Nephron progenitor cell (in vitro differentiated cells): Measurements from ENCODE around the gene FAM136A.
"Not testable (repeated sequence)": the region's sequence is repeated elsewhere in the genome, so short reads cannot be mapped to it uniquely, and the experiment has no call there.

ENCODE experiments used
- DNase-seq: peaks from one replicate; pipeline ENCODE4 v3.0.0; 2021
- H3K27ac Mint-ChIP-seq: 2 replicates; pipeline ENCODE4 v1.8.0; 2021; ENCODE audit warnings: mild to moderate bottlenecking, moderate library complexity, mixed read lengths
- H3K27me3 Mint-ChIP-seq: 2 replicates; pipeline ENCODE4 v1.8.0; 2021; ENCODE audit warnings: mild to moderate bottlenecking, low read depth, mixed read lengths; ENCODE audit not compliant: poor library complexity
- H3K36me3 Mint-ChIP-seq: 2 replicates; pipeline ENCODE4 v1.8.0; 2021; ENCODE audit warnings: low read depth, mixed read lengths
- H3K4me1 Mint-ChIP-seq: 2 replicates; pipeline ENCODE4 v1.8.0; 2021; ENCODE audit warnings: mixed read lengths
- H3K4me3 Mint-ChIP-seq: 2 replicates; pipeline ENCODE4 v1.8.0; 2021; ENCODE audit warnings: mild to moderate bottlenecking, moderate library complexity, mixed read lengths
- H3K9me3 Mint-ChIP-seq: 2 replicates; pipeline ENCODE4 v1.8.0; 2021; ENCODE audit warnings: mild to moderate bottlenecking, moderate library complexity, mixed read lengths
- CTCF ChIP-seq: fragments of 200-600 bp; sonication (generic); IDR thresholded peaks from 2 replicates; pipeline ENCODE4 v1.5.0; 2021; ENCODE audit warnings: antibody characterized with exemption

The FAM136A gene

GRCh38 chr2:70310899-70311298 is 9.0 kb upstream of the FAM136A start:
- no peak for TF ChIP-seq CTCF
- H3K36me3 Mint-ChIP-seq, result no peaks in the 10 kb centered on the region
- no peaks in the 10 kb centered on the region for H3K4me1 Mint-ChIP-seq
- no peak overlapping the region for H3K27ac Mint-ChIP-seq
- H3K9me3 Mint-ChIP-seq, result no peaks in the 10 kb centered on the region
- H3K4me3 Mint-ChIP-seq, result no peak overlapping the region
- H3K27me3 Mint-ChIP-seq, result peaks cover 3% of the 10 kb centered on the region
- DNase-seq, result no peak

GRCh38 chr2:70305531-70305930 is 3.7 kb upstream of the FAM136A start:
- Mint-ChIP-seq H3K27ac (no peak overlapping the region), H3K36me3 (peaks cover 4% of the 10 kb centered on the region), H3K4me1 (peaks cover 28% of the 10 kb centered on the region), H3K4me3 (no peak overlapping the region), H3K27me3 (peaks cover 3% of the 10 kb centered on the region), H3K9me3 (no peaks in the 10 kb centered on the region)
- no peak for TF ChIP-seq CTCF
- DNase-seq, result no peak

DNA sequence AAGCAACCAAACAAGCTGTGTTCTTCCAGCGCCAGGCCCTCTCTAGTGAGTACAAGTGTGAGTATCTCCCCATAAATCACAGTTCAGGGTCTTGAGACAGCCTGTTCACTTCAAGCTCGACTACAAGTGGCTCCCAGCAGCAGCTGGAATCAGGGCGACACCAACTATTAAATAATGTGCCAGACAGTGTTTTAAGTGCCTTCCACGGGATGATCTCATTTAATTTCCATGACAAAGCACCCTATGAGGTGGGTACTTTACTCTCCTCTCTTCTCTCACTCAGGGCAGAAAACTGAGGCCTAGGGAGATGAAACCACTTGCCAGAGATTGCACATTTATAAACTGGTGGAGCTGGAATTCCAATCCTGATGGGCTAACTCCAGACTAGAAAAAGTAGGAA is 2.6 kb upstream of the FAM136A start:
- Mint-ChIP-seq H3K4me3 (no peak overlapping the region), H3K27me3 (peaks cover 3% of the 10 kb centered on the region), H3K27ac (peak overlapping the region; percentile 9), H3K4me1 (peaks cover 30% of the 10 kb centered on the region), H3K9me3 (no peaks in the 10 kb centered on the region), H3K36me3 (peaks cover 10% of the 10 kb centered on the region)
- no peak for TF ChIP-seq CTCF
- no peak for DNase-seq

- DNase-seq, result no peak
- no peak overlapping the region for H3K27ac Mint-ChIP-seq
- peaks cover 30% of the 10 kb centered on the region for H3K4me1 Mint-ChIP-seq
- no peak for TF ChIP-seq CTCF
- no peaks in the 10 kb centered on the region for H3K9me3 Mint-ChIP-seq
- H3K27me3 Mint-ChIP-seq, result no peaks in the 10 kb centered on the region
- H3K4me3 Mint-ChIP-seq, result no peak overlapping the region
- peaks cover 21% of the 10 kb centered on the region for H3K36me3 Mint-ChIP-seq
These were observed 1.3 kb upstream of the FAM136A start for GRCh38 chr2:70303186-70303585.

GRCh38 chr2:70302195-70302546 is 304 bp upstream of the FAM136A start:
- not testable (repeated sequence) for H3K9me3 Mint-ChIP-seq, H3K27me3 Mint-ChIP-seq, H3K27ac Mint-ChIP-seq, DNase-seq
- peaks cover 30% of the 10 kb centered on the region for H3K36me3 Mint-ChIP-seq
- H3K4me3 Mint-ChIP-seq, result peak overlapping the region; percentile 91
- H3K4me1 Mint-ChIP-seq, result peaks cover 30% of the 10 kb centered on the region
- TF ChIP-seq CTCF, result peak; percentile 19

GRCh38 chr2:70300771-70301343 is 1.0 kb downstream of the FAM136A start:
- no peaks in the 10 kb centered on the region for H3K9me3 Mint-ChIP-seq
- H3K27ac Mint-ChIP-seq, result peak overlapping the region; percentile 96
- peak overlapping the region; percentile 91 for H3K4me3 Mint-ChIP-seq
- peaks cover 39% of the 10 kb centered on the region for H3K36me3 Mint-ChIP-seq
- H3K4me1 Mint-ChIP-seq, result peaks cover 30% of the 10 kb centered on the region
- no peaks in the 10 kb centered on the region for H3K27me3 Mint-ChIP-seq
- no peak for DNase-seq
- TF ChIP-seq CTCF, result peak; percentile 25

GRCh38 chr2:70297828-70298227 is 4.0 kb downstream of the FAM136A start:
- H3K4me3 Mint-ChIP-seq, H3K27ac Mint-ChIP-seq, H3K9me3 Mint-ChIP-seq, H3K27me3 Mint-ChIP-seq, DNase-seq: not testable (repeated sequence)
- H3K36me3 Mint-ChIP-seq, result peaks cover 39% of the 10 kb centered on the region
- H3K4me1 Mint-ChIP-seq, result peaks cover 19% of the 10 kb centered on the region
